Mesendoderm (in vitro differentiated cells): ENCODE data around the gene SLC10A3.

Experiments
- DNase-seq: peaks from one replicate; pipeline ENCODE4 v3.0.0; 2013
- H2AK5ac ChIP-seq: 2 replicates; pipeline ENCODE4 v1.6.1; 2013; ENCODE audit warnings: low read length, inconsistent platforms
- H2BK120ac ChIP-seq: 2 replicates; pipeline ENCODE4 v1.6.1; 2013; ENCODE audit warnings: low read depth, mild to moderate bottlenecking, low read length, moderate library complexity, mixed read lengths
- H2BK15ac ChIP-seq: replicated peaks from 2 replicates; pipeline ENCODE4 v1.6.1; 2013; ENCODE audit warnings: low read depth, mild to moderate bottlenecking, moderate library complexity
- H2BK5ac ChIP-seq: 2 replicates; pipeline ENCODE4 v1.6.1; 2013; ENCODE audit warnings: low read length, inconsistent platforms
- H3K18ac ChIP-seq: 2 replicates; pipeline ENCODE4 v1.6.1; 2013; ENCODE audit warnings: mild to moderate bottlenecking, low read length, mixed read lengths
- H3K23ac ChIP-seq: one replicate; pipeline ENCODE4 v1.6.1; 2013; ENCODE audit warnings: low read length
- H3K27ac ChIP-seq: 2 replicates; pipeline ENCODE4 v1.5.1; 2013; ENCODE audit warnings: low read depth, mild to moderate bottlenecking, inconsistent platforms, low read length, moderate library complexity
- H3K27me3 ChIP-seq: 2 replicates; pipeline ENCODE4 v1.6.1; 2013; ENCODE audit warnings: low read length, control low read depth, mild to moderate bottlenecking, inconsistent platforms; ENCODE audit not compliant: insufficient read depth, poor library complexity
- H3K36me3 ChIP-seq: 2 replicates; pipeline ENCODE4 v1.6.1; 2013; ENCODE audit warnings: low read length, inconsistent platforms; ENCODE audit not compliant: control insufficient read depth, insufficient read depth
- H3K4ac ChIP-seq: one replicate; pipeline ENCODE4 v1.6.1; 2013; ENCODE audit warnings: low read depth, mild to moderate bottlenecking, low read length, moderate library complexity
- H3K4me1 ChIP-seq: 2 replicates; pipeline ENCODE4 v1.6.1; 2013; ENCODE audit warnings: low read depth, low read length, inconsistent platforms; ENCODE audit not compliant: control insufficient read depth
- H3K4me2 ChIP-seq: 2 replicates; pipeline ENCODE4 v1.6.1; 2013; ENCODE audit warnings: low read length
- H3K4me3 ChIP-seq: 2 replicates; pipeline ENCODE4 v1.5.1; 2013; ENCODE audit warnings: mild to moderate bottlenecking, low read length
- H3K56ac ChIP-seq: one replicate; pipeline ENCODE4 v1.6.1; 2013; ENCODE audit warnings: low read length
- H3K79me1 ChIP-seq: 2 replicates; pipeline ENCODE4 v1.6.1; 2013; ENCODE audit warnings: low read length, inconsistent platforms
- H3K79me2 ChIP-seq: 2 replicates; pipeline ENCODE4 v1.6.1; 2013; ENCODE audit warnings: mild to moderate bottlenecking, low read length; ENCODE audit not compliant: control insufficient read depth, insufficient read depth
- H3K9ac ChIP-seq: 2 replicates; pipeline ENCODE4 v1.6.1; 2013; ENCODE audit warnings: low read length, inconsistent platforms
- H4K5ac ChIP-seq: one replicate; pipeline ENCODE4 v1.6.1; 2013; ENCODE audit warnings: low read length
- H4K8ac ChIP-seq: one replicate; pipeline ENCODE4 v1.6.1; 2013; ENCODE audit warnings: low read depth, mild to moderate bottlenecking, control low read depth, low read length, moderate library complexity
- WGBS: extraction: QIAGEN DNeasy Blood & Tissue Kit; methylation state at CpG from one replicate; pipeline ENCODE4 v1.1.7; 2013; ENCODE audit warnings: low lambda C conversion rate, missing lambda C conversion rate; ENCODE audit not compliant: insufficient coverage; ENCODE audit errors: extremely low coverage; 5-methylcytosine and 5-hydroxymethylcytosine counted together

The SLC10A3 gene

GRCh38 chrX:154488336-154489075 is 1.9 kb downstream of the SLC10A3 start:
- H2BK15ac ChIP-seq = no peak overlapping the region
- no peaks in the 10 kb centered on the region for H3K4me1 ChIP-seq
- no peak overlapping the region for H2BK120ac ChIP-seq
- no peak overlapping the region for H2AK5ac ChIP-seq
- no peak overlapping the region for H3K18ac ChIP-seq
- no peak overlapping the region for H3K4me3 ChIP-seq
- H3K9ac ChIP-seq = no peak overlapping the region
- H3K79me2 ChIP-seq = no peaks in the 10 kb centered on the region
- no peak overlapping the region for H3K23ac ChIP-seq
- no CpG with 5 or more reads among the region's 20 CpGs for WGBS
- no peak overlapping the region for H2BK5ac ChIP-seq
- no peaks in the 10 kb centered on the region for H3K27me3 ChIP-seq
- H4K8ac ChIP-seq = no peak overlapping the region
- H3K79me1 ChIP-seq = no peaks in the 10 kb centered on the region
- no peak overlapping the region for H3K4ac ChIP-seq
- no peak overlapping the region for H3K4me2 ChIP-seq
- no peak overlapping the region for H3K27ac ChIP-seq
- H3K36me3 ChIP-seq = no peaks in the 10 kb centered on the region
- no peak overlapping the region for H3K56ac ChIP-seq
- no peak for DNase-seq
- H4K5ac ChIP-seq = no peak overlapping the region

GRCh38 chrX:154487518-154488290 is 2.7 kb downstream of the SLC10A3 start:
- H3K23ac ChIP-seq = no peak overlapping the region
- no peak overlapping the region for H2BK120ac ChIP-seq
- no peaks in the 10 kb centered on the region for H3K36me3 ChIP-seq
- no peak overlapping the region for H3K56ac ChIP-seq
- no peaks in the 10 kb centered on the region for H3K79me1 ChIP-seq
- H4K5ac ChIP-seq = no peak overlapping the region
- H3K9ac ChIP-seq = no peak overlapping the region
- no peaks in the 10 kb centered on the region for H3K4me1 ChIP-seq
- no peak overlapping the region for H3K4ac ChIP-seq
- no peak overlapping the region for H3K18ac ChIP-seq
- H3K27me3 ChIP-seq = no peaks in the 10 kb centered on the region
- H3K4me3 ChIP-seq = no peak overlapping the region
- no peak overlapping the region for H4K8ac ChIP-seq
- H2AK5ac ChIP-seq = no peak overlapping the region
- DNase-seq = no peak
- no peaks in the 10 kb centered on the region for H3K79me2 ChIP-seq
- no peak overlapping the region for H2BK15ac ChIP-seq
- H3K27ac ChIP-seq = no peak overlapping the region
- no CpG with 5 or more reads among the region's 28 CpGs for WGBS
- H3K4me2 ChIP-seq = no peak overlapping the region
- no peak overlapping the region for H2BK5ac ChIP-seq

- Histone ChIP-seq H2AK5ac (no peak within 1 kb of the TSS), H2BK120ac (no peak within 1 kb of the TSS), H3K4me3 (peak within 1 kb of the TSS; percentile 56), H3K23ac (no peak within 1 kb of the TSS), H3K27ac (no peak within 1 kb of the TSS), H3K27me3 (no peaks in the 10 kb centered on the region), H2BK15ac (no peak within 1 kb of the TSS), H4K8ac (no peak within 1 kb of the TSS), H3K79me1 (no peaks in the 10 kb centered on the region), H3K4me1 (no peaks in the 10 kb centered on the region), H2BK5ac (no peak within 1 kb of the TSS), H3K79me2 (no peaks in the 10 kb centered on the region), H3K36me3 (no peaks in the 10 kb centered on the region), H3K56ac (peak within 1 kb of the TSS; percentile 91), H3K9ac (peak within 1 kb of the TSS; percentile 87), H3K4ac (peak within 1 kb of the TSS; percentile 71), H3K4me2 (peak within 1 kb of the TSS; percentile 40), H4K5ac (no peak within 1 kb of the TSS), H3K18ac (peak within 1 kb of the TSS; percentile 81)
- no CpG with 5 or more reads among the region's 95 CpGs for WGBS
- DNase-seq = peak; percentile 60
Observed at GRCh38 chrX:154486396-154487207, 3.8 kb downstream of the SLC10A3 start, which contains the start of gene UBL4A. UBL4A (minus strand) TSS chrX:154486615; CDS start chrX:154486584, 31 bp downstream.

- no peak overlapping the region for H4K8ac ChIP-seq
- H3K4me1 ChIP-seq = no peaks in the 10 kb centered on the region
- no peaks in the 10 kb centered on the region for H3K79me1 ChIP-seq
- H3K4ac ChIP-seq = peak overlapping the region; percentile 71
- H3K4me2 ChIP-seq = peak overlapping the region; percentile 40
- peak; percentile 6 for DNase-seq
- peak overlapping the region; percentile 87 for H3K9ac ChIP-seq
- no peak overlapping the region for H2AK5ac ChIP-seq
- no peak overlapping the region for H3K27ac ChIP-seq
- no peaks in the 10 kb centered on the region for H3K36me3 ChIP-seq
- no peak overlapping the region for H2BK120ac ChIP-seq
- H2BK15ac ChIP-seq = no peak overlapping the region
- H3K79me2 ChIP-seq = no peaks in the 10 kb centered on the region
- H3K56ac ChIP-seq = peak overlapping the region; percentile 91
- WGBS = no CpG with 5 or more reads among the region's 35 CpGs
- H3K18ac ChIP-seq = peak overlapping the region; percentile 81
- H2BK5ac ChIP-seq = no peak overlapping the region
- peak overlapping the region; percentile 56 for H3K4me3 ChIP-seq
- no peaks in the 10 kb centered on the region for H3K27me3 ChIP-seq
- no peak overlapping the region for H4K5ac ChIP-seq
- no peak overlapping the region for H3K23ac ChIP-seq
Observed at GRCh38 chrX:154486052-154486395, 4.4 kb downstream of the SLC10A3 start.

- Histone ChIP-seq H2BK15ac (no peak overlapping the region), H2BK5ac (no peak overlapping the region), H3K36me3 (no peaks in the 10 kb centered on the region), H2AK5ac (no peak overlapping the region), H3K4me3 (peak overlapping the region; percentile 56), H3K9ac (peak overlapping the region; percentile 87), H4K5ac (no peak overlapping the region), H3K4me2 (peak overlapping the region; percentile 40), H3K23ac (no peak overlapping the region), H3K4me1 (no peaks in the 10 kb centered on the region), H2BK120ac (no peak overlapping the region), H3K27ac (no peak overlapping the region), H4K8ac (no peak overlapping the region), H3K79me1 (no peaks in the 10 kb centered on the region), H3K27me3 (no peaks in the 10 kb centered on the region), H3K4ac (peak overlapping the region; percentile 71), H3K56ac (peak overlapping the region; percentile 91), H3K79me2 (no peaks in the 10 kb centered on the region), H3K18ac (no peak overlapping the region)
- DNase-seq = peak; percentile 7
- no CpG with 5 or more reads among the region's 35 CpGs for WGBS
Observed at GRCh38 chrX:154485150-154486051, 5.0 kb downstream of the SLC10A3 start.
